Small intestine (tissue), 7 donors: ENCODE results near the gene PHC2. TPM values are rescaled to one million over a fixed set of nuclear protein-coding genes. Genes with fewer than 3 reads are reported as not detected.
"Not testable (repeated sequence)": the region's sequence is repeated elsewhere in the genome, so short reads cannot be mapped to it uniquely, and the experiment has no call there.

Source experiments
- DNase-seq, 2 donors: peaks; one replicate each; pipeline versions ENCODE4 v3.0.0 to v3.0.0-alpha.2; 2013
- FAIRE-seq: peaks from 2 replicates; lab custom pipeline; 2012; peaks lifted over from hg19 to GRCh38; lab: Jason Lieb, UNC
- H3K27ac ChIP-seq, 3 donors: one replicate each; pipeline ENCODE4 v1.5.1; 2013; ENCODE audit warnings: low read length in 2 of 3, mild to moderate bottlenecking in 2 of 3, control low read depth in 1 of 3, inconsistent platforms in 1 of 3, low read depth in 1 of 3, moderate library complexity in 1 of 3
- H3K27me3 ChIP-seq, 3 donors: one replicate each; pipeline ENCODE4 v1.6.1; 2013; ENCODE audit warnings: low read length in 3 of 3, inconsistent platforms in 1 of 3; ENCODE audit not compliant: control insufficient read depth in 3 of 3, insufficient read depth in 3 of 3
- H3K36me3 ChIP-seq, 3 donors: one replicate each; pipeline ENCODE4 v1.6.1; 2013; ENCODE audit warnings: low read length in 3 of 3, inconsistent platforms in 1 of 3, low read depth in 1 of 3, mild to moderate bottlenecking in 1 of 3, moderate library complexity in 1 of 3; ENCODE audit not compliant: control insufficient read depth in 3 of 3, insufficient read depth in 2 of 3
- H3K4me1 ChIP-seq, 3 donors: one replicate each; pipeline ENCODE4 v1.6.1; 2013; ENCODE audit warnings: low read length in 2 of 3, inconsistent platforms in 1 of 3, low read depth in 1 of 3, mild to moderate bottlenecking in 1 of 3, moderate library complexity in 1 of 3; ENCODE audit not compliant: control insufficient read depth in 3 of 3, insufficient read depth in 2 of 3
- H3K4me3 ChIP-seq, 3 donors: one replicate each; pipeline ENCODE4 v1.5.1; 2013; ENCODE audit warnings: low read length in 3 of 3, control low read depth in 1 of 3, inconsistent platforms in 1 of 3, low read depth in 1 of 3, mild to moderate bottlenecking in 1 of 3, moderate library complexity in 1 of 3
- H3K9me3 ChIP-seq, 2 donors: one replicate each; pipeline ENCODE4 v1.6.1; 2013; ENCODE audit warnings: low read depth in 1 of 2, low read length in 1 of 2; ENCODE audit not compliant: control insufficient read depth in 2 of 2, insufficient read depth in 1 of 2
- WGBS, 3 donors: extraction: QIAGEN DNeasy Blood & Tissue Kit; methylation state at CpG; one replicate each; pipeline ENCODE4 v1.1.7; 2013; 5-methylcytosine and 5-hydroxymethylcytosine counted together
- polyA plus RNA-seq, 4 donors: library from polyadenylated mRNA; stranded (reverse) in 3 of 4; unstranded in 1 of 4; fragments of 200-250 nt in 3 of 4; fragments of 120-200 nt in 1 of 4; gene quantifications; one replicate each; pipeline versions ENCODE4 v1.2.1 to v1.2.3, GENCODE V29; 2013
- donor health status: healthy with polysubstance abuse.
- donor health status: control.
- donor health status: control.
- donor health status: Bipolar disorder and iron deficiency.
- donor health status: healthy.

PHC2 gene
- polyA plus RNA-seq, 4 donors, result 41.2 to 110 (median 47.8) TPM

- FAIRE-seq, result no peak
- H3K27me3 ChIP-seq, result no peaks in the 10 kb centered on the region
- no peak overlapping the region for H3K4me3 ChIP-seq
- 33 to 37% (median 34%) methylated on average over 12 of the region's 12 CpGs for WGBS, 3 donors
- H3K27ac ChIP-seq, result no peak overlapping the region
- H3K36me3 ChIP-seq, result peaks cover 0 to 69% (median 0%) of the 10 kb centered on the region in 3 donors
- no peaks in the 10 kb centered on the region for H3K4me1 ChIP-seq
- peak; percentile 82 to 91 for DNase-seq
- no peaks in the 10 kb centered on the region for H3K9me3 ChIP-seq
Measured at GRCh38 chr1:33295450-33296081, 135.3 kb downstream of the PHC2 start.

GRCh38 chr1:33295023-33295422, 135.9 kb downstream of the PHC2 start:
- H3K27ac ChIP-seq, result no peak overlapping the region
- no peaks in the 10 kb centered on the region for H3K27me3 ChIP-seq
- H3K9me3 ChIP-seq, result no peaks in the 10 kb centered on the region
- DNase-seq (no peak), FAIRE-seq (no peak)
- no peaks in the 10 kb centered on the region for H3K4me1 ChIP-seq
- H3K4me3 ChIP-seq, result no peak overlapping the region
- 80 to 86% (median 83%) methylated on average over 15 of the region's 15 CpGs for WGBS, 3 donors
- peaks cover 0 to 63% (median 0%) of the 10 kb centered on the region in 3 donors for H3K36me3 ChIP-seq

GRCh38 chr1:33294071-33295010, 136.6 kb downstream of the PHC2 start:
- H3K4me3 ChIP-seq, result no peak overlapping the region
- H3K36me3 ChIP-seq, result peaks cover 0 to 63% (median 0%) of the 10 kb centered on the region in 3 donors
- H3K27ac ChIP-seq, result no peak overlapping the region
- 81 to 85% (median 84%) methylated on average over 13 of the region's 13 CpGs for WGBS, 3 donors
- DNase-seq, result no peak
- H3K9me3 ChIP-seq, result peaks cover 0 to 6% of the 10 kb centered on the region in 2 donors
- FAIRE-seq, result no peak
- H3K27me3 ChIP-seq, result no peaks in the 10 kb centered on the region
- H3K4me1 ChIP-seq, result no peaks in the 10 kb centered on the region

GRCh38 chr1:33292726-33293340, 138.1 kb downstream of the PHC2 start:
- Histone ChIP-seq H3K9me3 (peaks cover 0 to 6% of the 10 kb centered on the region in 2 donors), H3K4me1 (no peaks in the 10 kb centered on the region), H3K27me3 (no peaks in the 10 kb centered on the region), H3K36me3 (peaks cover 0 to 62% (median 0%) of the 10 kb centered on the region in 3 donors), H3K4me3 (no peak overlapping the region), H3K27ac (no peak overlapping the region)
- no peak for DNase-seq
- FAIRE-seq, result no peak
- WGBS, 3 donors, result 76 to 86% (median 86%) methylated on average over 13 of the region's 13 CpGs

GRCh38 chr1:33290615-33291014, 140.3 kb downstream of the PHC2 start:
- not testable (repeated sequence) for H3K27me3 ChIP-seq, DNase-seq, H3K9me3 ChIP-seq, H3K4me3 ChIP-seq, FAIRE-seq, H3K27ac ChIP-seq, H3K4me1 ChIP-seq
- peaks cover 0 to 55% (median 0%) of the 10 kb centered on the region in 3 donors for H3K36me3 ChIP-seq
- 86 to 100% (median 95%) methylated on average over 1 of the region's 2 CpGs for whole genome bisulfite sequencing, 3 donors

- FAIRE-seq (no peak), DNase-seq (no peak)
- no peak overlapping the region for H3K27ac ChIP-seq
- no peaks in the 10 kb centered on the region for H3K4me1 ChIP-seq
- peaks cover 0 to 51% (median 0%) of the 10 kb centered on the region in 3 donors for H3K36me3 ChIP-seq
- 92 to 97% (median 95%) methylated on average over 3 of the region's 3 CpGs for WGBS, 3 donors
- H3K27me3 ChIP-seq, result no peaks in the 10 kb centered on the region
- H3K9me3 ChIP-seq, result peaks cover 0 to 6% of the 10 kb centered on the region in 2 donors
- H3K4me3 ChIP-seq, result no peak overlapping the region
Measured at GRCh38 chr1:33289858-33290154, 141.1 kb downstream of the PHC2 start.

GRCh38 chr1:33288976-33289857, 141.7 kb downstream of the PHC2 start:
- DNase-seq (no peak), FAIRE-seq (no peak)
- no peak overlapping the region for H3K4me3 ChIP-seq
- peaks cover 0 to 6% of the 10 kb centered on the region in 2 donors for H3K9me3 ChIP-seq
- peaks cover 0 to 48% (median 0%) of the 10 kb centered on the region in 3 donors for H3K36me3 ChIP-seq
- H3K27me3 ChIP-seq, result no peaks in the 10 kb centered on the region
- WGBS, 3 donors, result 93 to 96% (median 94%) methylated on average over 16 of the region's 16 CpGs
- no peaks in the 10 kb centered on the region for H3K4me1 ChIP-seq
- no peak overlapping the region for H3K27ac ChIP-seq
